ENCODE data around the gene FOXA3.
A peak's percentile ranks its signal among the peaks of the same experiment; 100 is the strongest.

Gene FOXA3

GRCh38 chr19:45863840-45864628 lies at the start of gene FOXA3:
FOXA3 (plus strand) TSS chr19:45864326; CDS start chr19:45864457, 131 bp downstream.
- Histone ChIP-seq H3K9ac (ENCODE audit: low read length) (peak within 1 kb of the TSS; percentile 79), H3K9me3 (ENCODE audit: control insufficient read depth, insufficient read depth, low read depth, low read length) (no peaks in the 10 kb centered on the region), H3K27ac (ENCODE audit: low read depth, low read length) (peak within 1 kb of the TSS; percentile 42; the same call in 1 of the 2 replicates), H3K27me3 (ENCODE audit: control insufficient read depth, insufficient read depth, low read length) (peaks cover 5% of the 10 kb centered on the region; the same call in 1 of the 2 replicates), H3K4me3 (ENCODE audit: low read depth, low read length) (peak within 1 kb of the TSS; percentile 88), H3K4me1 (ENCODE audit: control insufficient read depth, insufficient read depth, low read length) (peaks cover 18% of the 10 kb centered on the region; the same call in 1 of the 2 replicates), H3K36me3 (ENCODE audit: control insufficient read depth, insufficient read depth, low read length) (peaks cover 13% of the 10 kb centered on the region)

GRCh38 chr19:45814851-45815480 lies 49.2 kb upstream of the FOXA3 start, which contains the start of gene RSPH6A:
RSPH6A (minus strand) TSS chr19:45815308; CDS start chr19:45815176, 132 bp downstream.
- peak within 1 kb of the TSS; percentile 84 for H3K4me3 ChIP-seq (ENCODE audit: low read depth, low read length)
- peak within 1 kb of the TSS; percentile 42 for H3K27ac ChIP-seq (ENCODE audit: low read depth, low read length)
- H3K36me3 ChIP-seq (ENCODE audit: control insufficient read depth, insufficient read depth, low read length): peaks cover 9% of the 10 kb centered on the region
- peaks cover 29% of the 10 kb centered on the region for H3K4me1 ChIP-seq (ENCODE audit: control insufficient read depth, insufficient read depth, low read length)
- H3K27me3 ChIP-seq (ENCODE audit: control insufficient read depth, insufficient read depth, low read length): no peaks in the 10 kb centered on the region
- H3K9ac ChIP-seq (ENCODE audit: low read length): peak within 1 kb of the TSS; percentile 80
- H3K9me3 ChIP-seq (ENCODE audit: control insufficient read depth, insufficient read depth, low read depth, low read length): no peaks in the 10 kb centered on the region

GRCh38 chr19:45815481-45816216 lies 48.5 kb upstream of the FOXA3 start:
- Histone ChIP-seq H3K27ac (ENCODE audit: low read depth, low read length) (peak overlapping the region; percentile 42), H3K4me3 (ENCODE audit: low read depth, low read length) (peak overlapping the region; percentile 84), H3K36me3 (ENCODE audit: control insufficient read depth, insufficient read depth, low read length) (peaks cover 16% of the 10 kb centered on the region), H3K9ac (ENCODE audit: low read length) (peak overlapping the region; percentile 80), H3K27me3 (ENCODE audit: control insufficient read depth, insufficient read depth, low read length) (no peaks in the 10 kb centered on the region), H3K4me1 (ENCODE audit: control insufficient read depth, insufficient read depth, low read length) (peaks cover 26% of the 10 kb centered on the region), H3K9me3 (ENCODE audit: control insufficient read depth, insufficient read depth, low read depth, low read length) (no peaks in the 10 kb centered on the region)

GRCh38 chr19:45816236-45817009 lies 47.7 kb upstream of the FOXA3 start:
- Histone ChIP-seq H3K4me3 (ENCODE audit: low read depth, low read length) (peak overlapping the region; percentile 84), H3K9ac (ENCODE audit: low read length) (peak overlapping the region; percentile 80), H3K9me3 (ENCODE audit: control insufficient read depth, insufficient read depth, low read depth, low read length) (no peaks in the 10 kb centered on the region), H3K27me3 (ENCODE audit: control insufficient read depth, insufficient read depth, low read length) (no peaks in the 10 kb centered on the region), H3K27ac (ENCODE audit: low read depth, low read length) (peak overlapping the region; percentile 42), H3K4me1 (ENCODE audit: control insufficient read depth, insufficient read depth, low read length) (peaks cover 26% of the 10 kb centered on the region), H3K36me3 (ENCODE audit: control insufficient read depth, insufficient read depth, low read length) (peaks cover 23% of the 10 kb centered on the region)

- H3K9me3 ChIP-seq (ENCODE audit: control insufficient read depth, insufficient read depth, low read depth, low read length): no peaks in the 10 kb centered on the region
- peak overlapping the region; percentile 42; the same call in 1 of the 2 replicates for H3K27ac ChIP-seq (ENCODE audit: low read depth, low read length)
- H3K36me3 ChIP-seq (ENCODE audit: control insufficient read depth, insufficient read depth, low read length): peaks cover 28% of the 10 kb centered on the region
- H3K4me3 ChIP-seq (ENCODE audit: low read depth, low read length): peak overlapping the region; percentile 84
- peaks cover 26% of the 10 kb centered on the region for H3K4me1 ChIP-seq (ENCODE audit: control insufficient read depth, insufficient read depth, low read length)
- peak overlapping the region; percentile 66 for H3K9ac ChIP-seq (ENCODE audit: low read length)
- no peaks in the 10 kb centered on the region for H3K27me3 ChIP-seq (ENCODE audit: control insufficient read depth, insufficient read depth, low read length)
Measured at GRCh38 chr19:45817010-45817724, 47.0 kb upstream of the FOXA3 start.

DNA sequence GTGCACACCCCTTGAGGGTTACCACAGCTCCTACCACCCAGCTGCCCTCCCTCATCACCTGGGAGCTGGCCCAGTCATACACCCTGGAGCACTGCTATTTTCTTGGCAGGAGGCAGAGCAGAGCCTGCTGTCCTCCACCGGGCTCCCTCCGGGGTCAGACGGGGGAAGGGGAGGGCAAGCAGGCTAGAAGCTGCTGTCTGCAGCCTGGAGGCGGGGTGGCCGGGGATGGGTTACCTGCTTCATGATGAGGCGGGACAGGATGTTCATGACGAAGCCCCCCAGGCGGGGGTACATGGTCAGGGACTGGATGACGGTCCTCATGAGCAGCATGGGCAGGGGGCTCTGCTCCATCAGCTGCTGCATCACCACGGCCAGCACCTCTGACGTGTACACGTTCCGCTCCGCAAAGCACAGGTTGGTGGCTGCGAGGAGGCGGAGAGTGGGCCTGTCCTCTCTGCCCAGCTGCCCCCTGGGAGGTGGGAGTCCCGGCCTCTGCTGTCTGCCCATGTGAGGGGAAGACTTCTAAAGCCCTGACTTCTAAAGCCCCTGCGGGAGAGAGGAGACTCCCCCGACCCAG lies 46.3 kb upstream of the FOXA3 start:
- no peak overlapping the region for H3K27ac ChIP-seq (ENCODE audit: low read depth, low read length)
- no peaks in the 10 kb centered on the region for H3K9me3 ChIP-seq (ENCODE audit: control insufficient read depth, insufficient read depth, low read depth, low read length)
- no peaks in the 10 kb centered on the region for H3K27me3 ChIP-seq (ENCODE audit: control insufficient read depth, insufficient read depth, low read length)
- H3K36me3 ChIP-seq (ENCODE audit: control insufficient read depth, insufficient read depth, low read length): peaks cover 35% of the 10 kb centered on the region
- peaks cover 26% of the 10 kb centered on the region for H3K4me1 ChIP-seq (ENCODE audit: control insufficient read depth, insufficient read depth, low read length)
- peak overlapping the region; percentile 25 for H3K4me3 ChIP-seq (ENCODE audit: low read depth, low read length)
- H3K9ac ChIP-seq (ENCODE audit: low read length): no peak overlapping the region

- H3K9ac ChIP-seq (ENCODE audit: low read length): no peak overlapping the region
- H3K4me3 ChIP-seq (ENCODE audit: low read depth, low read length): no peak overlapping the region
- no peak overlapping the region for H3K27ac ChIP-seq (ENCODE audit: low read depth, low read length)
- no peaks in the 10 kb centered on the region for H3K27me3 ChIP-seq (ENCODE audit: control insufficient read depth, insufficient read depth, low read length)
- no peaks in the 10 kb centered on the region for H3K9me3 ChIP-seq (ENCODE audit: control insufficient read depth, insufficient read depth, low read depth, low read length)
- peaks cover 54% of the 10 kb centered on the region for H3K36me3 ChIP-seq (ENCODE audit: control insufficient read depth, insufficient read depth, low read length)
- H3K4me1 ChIP-seq (ENCODE audit: control insufficient read depth, insufficient read depth, low read length): peaks cover 23% of the 10 kb centered on the region
Measured at GRCh38 chr19:45819769-45820168, 44.4 kb upstream of the FOXA3 start.

- Histone ChIP-seq H3K9ac (ENCODE audit: low read length) (no peak overlapping the region), H3K4me1 (ENCODE audit: control insufficient read depth, insufficient read depth, low read length) (peaks cover 22% of the 10 kb centered on the region), H3K27ac (ENCODE audit: low read depth, low read length) (no peak overlapping the region), H3K9me3 (ENCODE audit: control insufficient read depth, insufficient read depth, low read depth, low read length) (no peaks in the 10 kb centered on the region), H3K4me3 (ENCODE audit: low read depth, low read length) (no peak overlapping the region), H3K27me3 (ENCODE audit: control insufficient read depth, insufficient read depth, low read length) (no peaks in the 10 kb centered on the region), H3K36me3 (ENCODE audit: control insufficient read depth, insufficient read depth, low read length) (peaks cover 62% of the 10 kb centered on the region)
Measured at GRCh38 chr19:45820413-45821102, 43.6 kb upstream of the FOXA3 start.

DNA sequence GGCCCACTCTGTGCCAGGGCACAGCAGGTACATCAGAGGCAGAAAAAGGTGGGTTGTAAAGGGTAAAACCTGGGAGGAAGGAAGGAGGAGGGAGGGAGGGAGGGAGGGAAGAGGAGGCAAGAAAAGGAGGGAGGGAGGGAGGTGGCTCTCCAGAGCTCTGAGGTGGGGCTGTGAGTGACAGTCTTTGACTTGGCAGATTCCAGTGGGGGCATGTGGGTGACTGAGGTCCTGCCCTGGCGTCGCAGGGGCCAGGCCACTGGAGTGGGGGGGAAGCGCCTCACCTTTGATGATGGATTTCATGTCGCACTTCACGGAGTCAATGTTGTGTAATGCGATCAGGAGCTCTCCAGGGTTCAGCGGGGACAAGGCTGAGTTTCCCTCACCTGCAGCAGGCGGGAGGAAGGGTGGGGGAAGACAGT lies 43.0 kb upstream of the FOXA3 start:
- no peaks in the 10 kb centered on the region for H3K9me3 ChIP-seq (ENCODE audit: control insufficient read depth, insufficient read depth, low read depth, low read length)
- H3K9ac ChIP-seq (ENCODE audit: low read length): no peak overlapping the region
- peaks cover 21% of the 10 kb centered on the region for H3K4me1 ChIP-seq (ENCODE audit: control insufficient read depth, insufficient read depth, low read length)
- no peak overlapping the region for H3K27ac ChIP-seq (ENCODE audit: low read depth, low read length)
- no peak overlapping the region for H3K4me3 ChIP-seq (ENCODE audit: low read depth, low read length)
- H3K27me3 ChIP-seq (ENCODE audit: control insufficient read depth, insufficient read depth, low read length): no peaks in the 10 kb centered on the region
- peaks cover 68% of the 10 kb centered on the region for H3K36me3 ChIP-seq (ENCODE audit: control insufficient read depth, insufficient read depth, low read length)
